ENCODE results near the gene THRA. TPM values are rescaled to one million over a fixed set of nuclear protein-coding genes. Genes with fewer than 3 reads are reported as not detected.

The THRA gene
- total and polyA plus RNA-seq, 9 of the 15 experiments (the other 6 are each of a cell fraction or from before 2014, with no cell fraction given), result 0.34 to 23.4 (median 12.7) TPM

GRCh38 chr17:40068917-40069750, 6.4 kb downstream of the THRA start (continued):
- TF ChIP-seq HES1 (IDR thresholded peaks at IDR 0.05; ENCODE audit: low read depth) (peak; percentile 74; the same call in 1 of the 2 replicates), MNT (conservative IDR thresholded peaks at IDR 0.05) (peak; percentile 95 to 96), ZNF263 (CRISPR knock-in tag; IDR thresholded peaks at IDR 0.05; ENCODE audit: borderline replicate concordance) (peak; percentile 58; the same call in 1 of the 2 replicates), EP400 (IDR thresholded peaks at IDR 0.05) (peak; percentile 76; the same call in 1 of the 2 replicates), SMARCA4 (IDR thresholded peaks at IDR 0.05) (peak; percentile 59), PKNOX1 (IDR thresholded peaks at IDR 0.05) (peak; percentile 49), RB1 (IDR thresholded peaks at IDR 0.05; ENCODE audit: low read depth) (0 out of 2 replicates have a peak, but pooled peaks have one; percentile 32), MYC (IDR thresholded peaks at IDR 0.05; ENCODE audit: low read depth, low read length) (peak; percentile 84), MYC (CRISPR knock-in tag; IDR thresholded peaks at IDR 0.05; ENCODE audit: borderline replicate concordance, low read depth) (no peak), NEUROD1 (IDR thresholded peaks at IDR 0.05; ENCODE audit: borderline replicate concordance, low read depth, low read length, partially characterized antibody) (peak; percentile 31), ZBTB26 (CRISPR knock-in tag; IDR thresholded peaks at IDR 0.05) (0 out of 2 replicates have a peak, but pooled peaks have one; percentile 72), PHB2 (IDR thresholded peaks at IDR 0.05; ENCODE audit: low read depth) (peak; percentile 37; the same call in 1 of the 2 replicates), ZC3H8 (IDR thresholded peaks at IDR 0.05) (0 out of 2 replicates have a peak, but pooled peaks have one; percentile 27), CBFA2T3 (IDR thresholded peaks at IDR 0.05) (peak; percentile 47; the same call in 1 of the 2 replicates), DLX4 (CRISPR knock-in tag; IDR thresholded peaks at IDR 0.05) (no peak), ATF7 (IDR thresholded peaks at IDR 0.05) (peak; percentile 42; the same call in 1 of the 2 replicates), NCOR1 (IDR thresholded peaks at IDR 0.05) (peak; percentile 44; the same call in 1 of the 2 replicates), RCOR1 (IDR thresholded peaks at IDR 0.05; ENCODE audit: borderline replicate concordance in 1 of 2, low read depth in 2 of 2, low read length in 2 of 2) (peak in 1 of 2 experiments; percentile 51; a peak in 1 of 4 replicates), HDAC2 (IDR thresholded peaks at IDR 0.05) (peak; percentile 84), FOXK2 (conservative IDR thresholded peaks at IDR 0.05 in 1 of 2, IDR thresholded peaks at IDR 0.05 in 1 of 2; ENCODE audit: low read depth in 2 of 2) (peak; percentile 69 to 85)

Measured in K562 (cell line).